HepG2 (cell line): Measurements from ENCODE around the gene C1orf141.

Source experiments
- HNRNPUL1 ChIP-seq: fragments of 200-400 bp; formaldehyde crosslinking; IDR thresholded peaks from 2 replicates; pipeline ENCODE4 v1.6.1; 2017; ENCODE audit warnings: low read depth, mild to moderate bottlenecking, low read length, moderate library complexity
- IRF2 ChIP-seq: IDR thresholded peaks from 2 replicates; pipeline ENCODE4 v1.6.1; 2018; ENCODE audit warnings: missing genetic modification reagents, missing compliant biosample characterization
- POLR2AphosphoS5 ChIP-seq: IDR thresholded peaks from 2 replicates; pipeline ENCODE4 v1.6.1; 2012; ENCODE audit warnings: low read depth, low read length
- REXO4 ChIP-seq: sonication (generic); formaldehyde crosslinking; IDR thresholded peaks from 2 replicates; pipeline ENCODE4 v1.8.0; 2022; ENCODE audit warnings: missing genetic modification reagents, mild to moderate bottlenecking, borderline replicate concordance
- YY1 ChIP-seq: IDR thresholded peaks from 2 replicates; pipeline ENCODE4 v1.6.1; 2011; ENCODE audit warnings: low read length, low read depth, moderate library complexity, mild to moderate bottlenecking; ENCODE audit not compliant: insufficient read depth, insufficient replicate concordance
- ZNF329 ChIP-seq: sonication (generic); formaldehyde crosslinking; IDR thresholded peaks from 2 replicates; pipeline ENCODE4 v1.9.0; 2021; ENCODE audit warnings: low read depth, mild to moderate bottlenecking, missing genetic modification reagents
- ZNF34 ChIP-seq: sonication (generic); formaldehyde crosslinking; IDR thresholded peaks from 2 replicates; pipeline ENCODE4 v1.4.0; 2020; ENCODE audit warnings: mild to moderate bottlenecking, missing genetic modification reagents, borderline replicate concordance
- ZNF562 ChIP-seq: sonication (generic); formaldehyde crosslinking; IDR thresholded peaks from 2 replicates; pipeline ENCODE4 v1.8.0; 2022; ENCODE audit warnings: missing genetic modification reagents, borderline replicate concordance
- ZNF766 ChIP-seq: sonication (generic); formaldehyde crosslinking; IDR thresholded peaks from 2 replicates; pipeline ENCODE4 v1.5.0; 2020; ENCODE audit warnings: missing genetic modification reagents, borderline replicate concordance
- TF ChIP-seq, protein P1 (sequence below): sonication (generic); formaldehyde crosslinking; conservative IDR thresholded peaks from 2 replicates; pipeline ENCODE4 v1.5.0; 2020; ENCODE audit warnings: missing genetic modification reagents
- TF ChIP-seq, protein P2 (sequence below): sonication (generic); formaldehyde crosslinking; IDR thresholded peaks from 2 replicates; pipeline ENCODE4 v1.5.0; 2020; ENCODE audit warnings: mild to moderate bottlenecking, missing genetic modification reagents, moderate library complexity
- TF ChIP-seq, protein P3 (sequence below): sonication (generic); formaldehyde crosslinking; IDR thresholded peaks from 2 replicates; pipeline ENCODE4 v1.5.1; 2020; ENCODE audit warnings: missing genetic modification reagents, mild to moderate bottlenecking, borderline replicate concordance
- TF ChIP-seq, protein P4 (sequence below), 2 experiments: fragments of 450-650 bp in 1 of 2; sonication (generic) in 1 of 2; formaldehyde crosslinking in 1 of 2; IDR thresholded peaks; 2 replicates each; pipeline versions ENCODE4 v1.6.1 to v1.8.0; 2016 to 2022; ENCODE audit warnings: antibody characterized with exemption in 1 of 2, mild to moderate bottlenecking in 1 of 2, missing genetic modification reagents in 1 of 2

DNA sequence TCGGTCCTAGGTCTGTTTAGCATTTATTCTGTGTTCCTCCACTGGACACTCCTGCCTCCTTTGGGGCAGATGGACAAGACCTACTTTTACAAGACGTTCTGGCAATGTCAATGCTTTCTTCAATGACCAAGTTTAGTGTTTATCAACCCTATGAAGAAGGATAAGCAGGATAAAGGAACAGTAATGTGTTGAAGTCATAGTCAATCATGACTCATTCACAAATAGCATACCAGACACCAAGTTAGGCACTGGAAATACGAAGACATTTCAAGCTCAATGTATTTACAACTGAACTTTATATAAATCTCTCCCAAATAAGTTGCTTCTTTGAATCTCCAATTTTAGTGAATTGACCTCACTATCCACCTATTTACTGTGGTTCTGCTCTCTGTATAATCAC is 76.0 kb downstream of the C1orf141 start:
- TF ChIP-seq, protein P1, sequence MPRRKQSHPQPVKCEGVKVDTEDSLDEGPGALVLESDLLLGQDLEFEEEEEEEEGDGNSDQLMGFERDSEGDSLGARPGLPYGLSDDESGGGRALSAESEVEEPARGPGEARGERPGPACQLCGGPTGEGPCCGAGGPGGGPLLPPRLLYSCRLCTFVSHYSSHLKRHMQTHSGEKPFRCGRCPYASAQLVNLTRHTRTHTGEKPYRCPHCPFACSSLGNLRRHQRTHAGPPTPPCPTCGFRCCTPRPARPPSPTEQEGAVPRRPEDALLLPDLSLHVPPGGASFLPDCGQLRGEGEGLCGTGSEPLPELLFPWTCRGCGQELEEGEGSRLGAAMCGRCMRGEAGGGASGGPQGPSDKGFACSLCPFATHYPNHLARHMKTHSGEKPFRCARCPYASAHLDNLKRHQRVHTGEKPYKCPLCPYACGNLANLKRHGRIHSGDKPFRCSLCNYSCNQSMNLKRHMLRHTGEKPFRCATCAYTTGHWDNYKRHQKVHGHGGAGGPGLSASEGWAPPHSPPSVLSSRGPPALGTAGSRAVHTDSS (CRISPR knock-in tag): no peak
- TF ChIP-seq POLR2AphosphoS5: no peak
- TF ChIP-seq ZNF562 (CRISPR knock-in tag): no peak
- no peak for TF ChIP-seq HNRNPUL1
- TF ChIP-seq, protein P2, sequence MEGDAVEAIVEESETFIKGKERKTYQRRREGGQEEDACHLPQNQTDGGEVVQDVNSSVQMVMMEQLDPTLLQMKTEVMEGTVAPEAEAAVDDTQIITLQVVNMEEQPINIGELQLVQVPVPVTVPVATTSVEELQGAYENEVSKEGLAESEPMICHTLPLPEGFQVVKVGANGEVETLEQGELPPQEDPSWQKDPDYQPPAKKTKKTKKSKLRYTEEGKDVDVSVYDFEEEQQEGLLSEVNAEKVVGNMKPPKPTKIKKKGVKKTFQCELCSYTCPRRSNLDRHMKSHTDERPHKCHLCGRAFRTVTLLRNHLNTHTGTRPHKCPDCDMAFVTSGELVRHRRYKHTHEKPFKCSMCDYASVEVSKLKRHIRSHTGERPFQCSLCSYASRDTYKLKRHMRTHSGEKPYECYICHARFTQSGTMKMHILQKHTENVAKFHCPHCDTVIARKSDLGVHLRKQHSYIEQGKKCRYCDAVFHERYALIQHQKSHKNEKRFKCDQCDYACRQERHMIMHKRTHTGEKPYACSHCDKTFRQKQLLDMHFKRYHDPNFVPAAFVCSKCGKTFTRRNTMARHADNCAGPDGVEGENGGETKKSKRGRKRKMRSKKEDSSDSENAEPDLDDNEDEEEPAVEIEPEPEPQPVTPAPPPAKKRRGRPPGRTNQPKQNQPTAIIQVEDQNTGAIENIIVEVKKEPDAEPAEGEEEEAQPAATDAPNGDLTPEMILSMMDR (CRISPR knock-in tag): no peak
- TF ChIP-seq IRF2: no peak
- no peak for TF ChIP-seq ZNF329 (CRISPR knock-in tag)
- TF ChIP-seq, protein P3, sequence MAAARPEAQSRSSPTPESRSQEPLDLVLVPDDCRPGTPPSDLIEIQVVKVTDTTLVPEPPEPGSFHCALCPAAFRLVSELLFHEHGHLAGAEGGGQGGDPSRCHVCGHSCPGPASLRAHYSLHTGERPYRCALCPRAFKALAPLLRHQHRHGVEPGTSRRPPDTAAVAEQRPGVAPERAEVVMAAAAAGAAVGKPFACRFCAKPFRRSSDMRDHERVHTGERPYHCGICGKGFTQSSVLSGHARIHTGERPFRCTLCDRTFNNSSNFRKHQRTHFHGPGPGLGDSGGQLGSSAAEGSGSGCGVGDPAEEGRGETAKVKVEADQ (CRISPR knock-in tag): no peak
- no peak for TF ChIP-seq ZNF766 (CRISPR knock-in tag)
- TF ChIP-seq YY1: no peak
- TF ChIP-seq ZNF34 (CRISPR knock-in tag): no peak
- TF ChIP-seq REXO4 (CRISPR knock-in tag): no peak
- TF ChIP-seq, protein P4, sequence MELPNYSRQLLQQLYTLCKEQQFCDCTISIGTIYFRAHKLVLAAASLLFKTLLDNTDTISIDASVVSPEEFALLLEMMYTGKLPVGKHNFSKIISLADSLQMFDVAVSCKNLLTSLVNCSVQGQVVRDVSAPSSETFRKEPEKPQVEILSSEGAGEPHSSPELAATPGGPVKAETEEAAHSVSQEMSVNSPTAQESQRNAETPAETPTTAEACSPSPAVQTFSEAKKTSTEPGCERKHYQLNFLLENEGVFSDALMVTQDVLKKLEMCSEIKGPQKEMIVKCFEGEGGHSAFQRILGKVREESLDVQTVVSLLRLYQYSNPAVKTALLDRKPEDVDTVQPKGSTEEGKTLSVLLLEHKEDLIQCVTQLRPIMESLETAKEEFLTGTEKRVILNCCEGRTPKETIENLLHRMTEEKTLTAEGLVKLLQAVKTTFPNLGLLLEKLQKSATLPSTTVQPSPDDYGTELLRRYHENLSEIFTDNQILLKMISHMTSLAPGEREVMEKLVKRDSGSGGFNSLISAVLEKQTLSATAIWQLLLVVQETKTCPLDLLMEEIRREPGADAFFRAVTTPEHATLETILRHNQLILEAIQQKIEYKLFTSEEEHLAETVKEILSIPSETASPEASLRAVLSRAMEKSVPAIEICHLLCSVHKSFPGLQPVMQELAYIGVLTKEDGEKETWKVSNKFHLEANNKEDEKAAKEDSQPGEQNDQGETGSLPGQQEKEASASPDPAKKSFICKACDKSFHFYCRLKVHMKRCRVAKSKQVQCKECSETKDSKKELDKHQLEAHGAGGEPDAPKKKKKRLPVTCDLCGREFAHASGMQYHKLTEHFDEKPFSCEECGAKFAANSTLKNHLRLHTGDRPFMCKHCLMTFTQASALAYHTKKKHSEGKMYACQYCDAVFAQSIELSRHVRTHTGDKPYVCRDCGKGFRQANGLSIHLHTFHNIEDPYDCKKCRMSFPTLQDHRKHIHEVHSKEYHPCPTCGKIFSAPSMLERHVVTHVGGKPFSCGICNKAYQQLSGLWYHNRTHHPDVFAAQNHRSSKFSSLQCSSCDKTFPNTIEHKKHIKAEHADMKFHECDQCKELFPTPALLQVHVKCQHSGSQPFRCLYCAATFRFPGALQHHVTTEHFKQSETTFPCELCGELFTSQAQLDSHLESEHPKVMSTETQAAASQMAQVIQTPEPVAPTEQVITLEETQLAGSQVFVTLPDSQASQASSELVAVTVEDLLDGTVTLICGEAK (IDR thresholded peaks at IDR 0.05): no peak
- TF ChIP-seq, protein P4 (CRISPR knock-in tag; IDR thresholded peaks at IDR 0.05): no peak
